ENCODE measurements around the gene HOXB13. TPM values are rescaled to one million over a fixed set of nuclear protein-coding genes. Genes with fewer than 3 reads are reported as not detected.
"Not testable (repeated sequence)": the region's sequence is repeated elsewhere in the genome, so short reads cannot be mapped to it uniquely, and the experiment has no call there.

The HOXB13 gene
- total RNA-seq, 1 donor from 2014 or later, result not detected

GRCh38 chr17:48717367-48718226 is 11.0 kb downstream of the HOXB13 start:
- no peak for DNase-seq (ENCODE audit: low spot score, unreplicated experiment)
- H3K27ac Mint-ChIP-seq, result peak overlapping the region; percentile 77
- peaks cover 2% of the 10 kb centered on the region for H3K4me1 Mint-ChIP-seq (ENCODE audit: low read depth)
- H3K36me3 Mint-ChIP-seq (ENCODE audit: insufficient read depth), result no peaks in the 10 kb centered on the region
- no peak for TF ChIP-seq CTCF (IDR thresholded peaks at IDR 0.05; ENCODE audit: unreplicated experiment)
- H3K9me3 Mint-ChIP-seq (ENCODE audit: low read depth), result no peaks in the 10 kb centered on the region
- H3K27me3 Mint-ChIP-seq, result peaks cover 97% of the 10 kb centered on the region
- no peak overlapping the region for H3K4me3 Mint-ChIP-seq (ENCODE audit: low read depth)

GRCh38 chr17:48716549-48716948 is 12.0 kb downstream of the HOXB13 start:
- not testable (repeated sequence) for H3K9me3 Mint-ChIP-seq (ENCODE audit: low read depth); H3K4me3 Mint-ChIP-seq (ENCODE audit: low read depth); DNase-seq (ENCODE audit: low spot score, unreplicated experiment); H3K27ac Mint-ChIP-seq; H3K36me3 Mint-ChIP-seq (ENCODE audit: insufficient read depth); H3K4me1 Mint-ChIP-seq (ENCODE audit: low read depth)
- H3K27me3 Mint-ChIP-seq, result peaks cover 92% of the 10 kb centered on the region

GRCh38 chr17:48715496-48716399 is 12.8 kb downstream of the HOXB13 start:
- Mint-ChIP-seq H3K4me1 (ENCODE audit: low read depth) (peaks cover 2% of the 10 kb centered on the region), H3K36me3 (ENCODE audit: insufficient read depth) (no peaks in the 10 kb centered on the region), H3K27ac (no peak overlapping the region), H3K27me3 (peaks cover 91% of the 10 kb centered on the region), H3K4me3 (ENCODE audit: low read depth) (no peak overlapping the region), H3K9me3 (ENCODE audit: low read depth) (no peaks in the 10 kb centered on the region)
- TF ChIP-seq CTCF (IDR thresholded peaks at IDR 0.05; ENCODE audit: unreplicated experiment), result no peak
- DNase-seq (ENCODE audit: low spot score, unreplicated experiment), result no peak

- Mint-ChIP-seq H3K27ac (no peak overlapping the region), H3K9me3 (ENCODE audit: low read depth) (no peaks in the 10 kb centered on the region), H3K36me3 (ENCODE audit: insufficient read depth) (no peaks in the 10 kb centered on the region), H3K4me1 (ENCODE audit: low read depth) (no peaks in the 10 kb centered on the region), H3K4me3 (ENCODE audit: low read depth) (no peak overlapping the region), H3K27me3 (peaks cover 91% of the 10 kb centered on the region)
- DNase-seq (ENCODE audit: low spot score, unreplicated experiment), result no peak
- no peak for TF ChIP-seq CTCF (IDR thresholded peaks at IDR 0.05; ENCODE audit: unreplicated experiment)
These were observed 17.4 kb downstream of the HOXB13 start for GRCh38 chr17:48711128-48711527.

- H3K4me3 Mint-ChIP-seq (ENCODE audit: low read depth), result no peak overlapping the region
- no peak for DNase-seq (ENCODE audit: low spot score, unreplicated experiment)
- TF ChIP-seq CTCF (IDR thresholded peaks at IDR 0.05; ENCODE audit: unreplicated experiment), result no peak
- no peaks in the 10 kb centered on the region for H3K9me3 Mint-ChIP-seq (ENCODE audit: low read depth)
- H3K4me1 Mint-ChIP-seq (ENCODE audit: low read depth), result no peaks in the 10 kb centered on the region
- no peak overlapping the region for H3K27ac Mint-ChIP-seq
- H3K36me3 Mint-ChIP-seq (ENCODE audit: insufficient read depth), result no peaks in the 10 kb centered on the region
- peaks cover 95% of the 10 kb centered on the region for H3K27me3 Mint-ChIP-seq
These were observed 23.9 kb downstream of the HOXB13 start for GRCh38 chr17:48704361-48705248.

All from progenitor cell of endocrine pancreas (in vitro differentiated cells).